Measurements from ENCODE around the gene VOPP1. TPM values are rescaled to one million over a fixed set of nuclear protein-coding genes. Genes with fewer than 3 reads are reported as not detected.
"Not testable (repeated sequence)": the region's sequence is repeated elsewhere in the genome, so short reads cannot be mapped to it uniquely, and the experiment has no call there.

Gene VOPP1
- total RNA-seq, 4 donors from 2014 or later, result 22.1 to 58.9 (median 39.8) TPM

- Histone ChIP-seq H3K36me3 (no peaks in the 10 kb centered on the region), H3K27ac (no peak overlapping the region), H3K4me3 (no peak overlapping the region), H3K4me1 (no peaks in the 10 kb centered on the region), H3K9me3 (no peaks in the 10 kb centered on the region), H3K27me3 (no peaks in the 10 kb centered on the region)
- TF ChIP-seq CTCF (IDR thresholded peaks at IDR 0.05) (no peak), POLR2A (IDR thresholded peaks at IDR 0.05) (no peak)
- intact Hi-C loops (cut with DNase I; ENCODE audit: low total_unique reads), result no loop called here
- no peak for DNase-seq
Measured at GRCh38 chr7:55474944-55475854, 97.1 kb downstream of the VOPP1 start.

GRCh38 chr7:55473932-55474331 is 98.4 kb downstream of the VOPP1 start:
- Histone ChIP-seq H3K36me3 (no peaks in the 10 kb centered on the region), H3K27me3 (no peaks in the 10 kb centered on the region), H3K4me3 (no peak overlapping the region), H3K4me1 (no peaks in the 10 kb centered on the region), H3K27ac (no peak overlapping the region), H3K9me3 (no peaks in the 10 kb centered on the region)
- intact Hi-C loops (cut with DNase I; ENCODE audit: low total_unique reads), result no loop called here
- DNase-seq, result no peak
- no peak for TF ChIP-seq POLR2A (IDR thresholded peaks at IDR 0.05)

GRCh38 chr7:55472928-55473725 is 99.2 kb downstream of the VOPP1 start:
- TF ChIP-seq POLR2A (IDR thresholded peaks at IDR 0.05) (no peak), CTCF (IDR thresholded peaks at IDR 0.05) (no peak)
- intact Hi-C loops (cut with DNase I; ENCODE audit: low total_unique reads), result no loop called here
- DNase-seq, result no peak
- Histone ChIP-seq H3K36me3 (no peaks in the 10 kb centered on the region), H3K27ac (no peak overlapping the region), H3K27me3 (no peaks in the 10 kb centered on the region), H3K4me3 (no peak overlapping the region), H3K9me3 (no peaks in the 10 kb centered on the region), H3K4me1 (no peaks in the 10 kb centered on the region)

GRCh38 chr7:55472406-55472805 is 99.9 kb downstream of the VOPP1 start:
- H3K27me3 ChIP-seq; H3K27ac ChIP-seq; H3K4me3 ChIP-seq; DNase-seq; intact Hi-C loops (cut with DNase I; ENCODE audit: low total_unique reads); H3K4me1 ChIP-seq; H3K9me3 ChIP-seq; H3K36me3 ChIP-seq: not testable (repeated sequence)

GRCh38 chr7:55471594-55471993 is 100.7 kb downstream of the VOPP1 start:
- H3K36me3 ChIP-seq, H3K4me1 ChIP-seq: not testable (repeated sequence)

GRCh38 chr7:55470261-55470660 is 102.0 kb downstream of the VOPP1 start:
- Histone ChIP-seq H3K4me1 (no peaks in the 10 kb centered on the region), H3K9me3 (no peaks in the 10 kb centered on the region), H3K27me3 (no peaks in the 10 kb centered on the region), H3K36me3 (no peaks in the 10 kb centered on the region), H3K4me3 (no peak overlapping the region), H3K27ac (no peak overlapping the region)
- intact Hi-C loops (cut with DNase I; ENCODE audit: low total_unique reads), result no loop called here
- no peak for DNase-seq
- no peak for TF ChIP-seq POLR2A (IDR thresholded peaks at IDR 0.05)
- no peak for TF ChIP-seq CTCF (IDR thresholded peaks at IDR 0.05)

More at GRCh38 chr7:55471594-55471993, 100.7 kb downstream of the VOPP1 start:
- intact Hi-C loops (cut with DNase I; ENCODE audit: low total_unique reads); DNase-seq; H3K9me3 ChIP-seq; H3K27ac ChIP-seq; H3K27me3 ChIP-seq; H3K4me3 ChIP-seq: not testable (repeated sequence)

Data from uterus (tissue), 4 donors.